Measurements from ENCODE around the gene TMCC3. TPM values are rescaled to one million over a fixed set of nuclear protein-coding genes. Genes with fewer than 3 reads are reported as not detected.

Gene TMCC3
- total and polyA plus RNA-seq, 9 of the 15 experiments (the other 6 are each of a cell fraction or from before 2014, with no cell fraction given), result not detected

GRCh38 chr12:94643606-94644005, 6.8 kb downstream of the TMCC3 start:
- FAIRE-seq (no peak), ATAC-seq (no peak), DNase-seq (ENCODE audit: extremely low read depth in 1 of 4, low spot score in 3 of 4) (no peak)
- H3K27ac ChIP-seq (ENCODE audit: extremely low read depth, low read depth, low read length), result no peak overlapping the region
- no peaks in the 10 kb centered on the region for H3K79me2 ChIP-seq (ENCODE audit: control insufficient read depth, insufficient read depth, low read length)
- in situ Hi-C loops (cut with MboI) (no loop called here), intact Hi-C loops (cut with micrococcal nuclease) (no loop called here)
- H3K9me1 ChIP-seq (ENCODE audit: control insufficient read depth, insufficient read depth, low read length), result no peaks in the 10 kb centered on the region
- no peak overlapping the region for H2AFZ ChIP-seq (ENCODE audit: low read depth, low read length)
- no peak overlapping the region for H3K4me2 ChIP-seq (ENCODE audit: insufficient read depth, low read length)
- no peaks in the 10 kb centered on the region for H3K36me3 ChIP-seq (ENCODE audit: control insufficient read depth, insufficient read depth, low read length)
- BruUV-seq (replicated peaks), result no TSS peak
- ChIA-PET POLR2A (interaction anchor here (0.8 kb wide), 1 partner anchor 9 kb away, joined by 3 read pairs; no protein-coding TSS in a partner anchor), CTCF (ENCODE audit: low intra/inter-chr PET ratio) (no interaction called here)
- no peak overlapping the region for H3K9ac ChIP-seq (ENCODE audit: insufficient read depth in 1 of 2, low read depth in 2 of 2, low read length in 2 of 2)
- TF ChIP-seq ZBTB7A (IDR thresholded peaks at IDR 0.05; ENCODE audit: borderline replicate concordance, control insufficient read depth, low read depth, low read length), result no peak
- no peak for TF ChIP-seq ETV1 (tag; conservative IDR thresholded peaks at IDR 0.05; ENCODE audit: low read depth)
- no peak for TF ChIP-seq GATAD2B (IDR thresholded peaks at IDR 0.05; ENCODE audit: borderline replicate concordance)
- TF ChIP-seq SMAD3 (CRISPR knock-in tag; conservative IDR thresholded peaks at IDR 0.05), result no peak
- TF ChIP-seq ZKSCAN8 (CRISPR knock-in tag; IDR thresholded peaks at IDR 0.05), result no peak
- no peak for TF ChIP-seq PURB (CRISPR knock-in tag; IDR thresholded peaks at IDR 0.05; ENCODE audit: low read depth)
- no peak for TF ChIP-seq CHAMP1 (IDR thresholded peaks at IDR 0.05)
- TF ChIP-seq, protein P1, sequence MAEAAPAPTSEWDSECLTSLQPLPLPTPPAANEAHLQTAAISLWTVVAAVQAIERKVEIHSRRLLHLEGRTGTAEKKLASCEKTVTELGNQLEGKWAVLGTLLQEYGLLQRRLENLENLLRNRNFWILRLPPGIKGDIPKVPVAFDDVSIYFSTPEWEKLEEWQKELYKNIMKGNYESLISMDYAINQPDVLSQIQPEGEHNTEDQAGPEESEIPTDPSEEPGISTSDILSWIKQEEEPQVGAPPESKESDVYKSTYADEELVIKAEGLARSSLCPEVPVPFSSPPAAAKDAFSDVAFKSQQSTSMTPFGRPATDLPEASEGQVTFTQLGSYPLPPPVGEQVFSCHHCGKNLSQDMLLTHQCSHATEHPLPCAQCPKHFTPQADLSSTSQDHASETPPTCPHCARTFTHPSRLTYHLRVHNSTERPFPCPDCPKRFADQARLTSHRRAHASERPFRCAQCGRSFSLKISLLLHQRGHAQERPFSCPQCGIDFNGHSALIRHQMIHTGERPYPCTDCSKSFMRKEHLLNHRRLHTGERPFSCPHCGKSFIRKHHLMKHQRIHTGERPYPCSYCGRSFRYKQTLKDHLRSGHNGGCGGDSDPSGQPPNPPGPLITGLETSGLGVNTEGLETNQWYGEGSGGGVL (CRISPR knock-in tag; IDR thresholded peaks at IDR 0.05), result no peak
- no peak for TF ChIP-seq DMBX1 (CRISPR knock-in tag; IDR thresholded peaks at IDR 0.05; ENCODE audit: borderline replicate concordance)
- no peak for TF ChIP-seq HDGF (IDR thresholded peaks at IDR 0.05)
- no peak for TF ChIP-seq E2F3 (CRISPR knock-in tag; IDR thresholded peaks at IDR 0.05)
- TF ChIP-seq MAZ (CRISPR knock-in tag; conservative IDR thresholded peaks at IDR 0.05 in 1 of 2, IDR thresholded peaks at IDR 0.05 in 1 of 2), result no peak
- no peak for TF ChIP-seq FOS (IDR thresholded peaks at IDR 0.05; ENCODE audit: extremely low read depth, insufficient read length)
- TF ChIP-seq RNF219 (CRISPR knock-in tag; IDR thresholded peaks at IDR 0.05), result no peak
- TF ChIP-seq HEY1 (CRISPR knock-in tag; IDR thresholded peaks at IDR 0.05; ENCODE audit: borderline replicate concordance), result no peak
- H3K9me3 ChIP-seq (replicated peaks; ENCODE audit: control insufficient read depth, insufficient read depth, low read depth, low read length), result no peaks in the 10 kb centered on the region
- H4K20me1 ChIP-seq (replicated peaks; ENCODE audit: control insufficient read depth, insufficient read depth, low read length), result no peaks in the 10 kb centered on the region
- no peak overlapping the region for H3K4me3 ChIP-seq
- 0% methylated on average over 3 of the region's 3 CpGs for WGBS (ENCODE audit: insufficient coverage, low coverage, missing lambda C conversion rate)
- peaks cover 18 to 31% of the 10 kb centered on the region in 2 experiments for H3K27me3 ChIP-seq (ENCODE audit: control insufficient read depth in 2 of 2, insufficient read depth in 2 of 2, low read length in 2 of 2)
- no peaks in the 10 kb centered on the region for H3K4me1 ChIP-seq (replicated peaks in 1 of 2; ENCODE audit: control insufficient read depth in 2 of 2, insufficient read depth in 2 of 2, low read length in 2 of 2)

Data from K562 (cell line).